Liver (tissue), 9 donors: Measurements from ENCODE around the gene SLC25A28. TPM values are rescaled to one million over a fixed set of nuclear protein-coding genes. Genes with fewer than 3 reads are reported as not detected.
A peak's percentile ranks its signal among the peaks of the same experiment; 100 is the strongest.

Experiments used
- DNase-seq: peaks from one replicate; pipeline ENCODE4 v3.0.0-alpha.2; 2017; ENCODE audit warnings: low spot score
- H3K27ac ChIP-seq, 2 donors: one replicate each; pipeline ENCODE4 v1.7.0; 2013; ENCODE audit warnings: inconsistent platforms in 2 of 2, low read length in 2 of 2, control low read depth in 1 of 2, low read depth in 1 of 2, mild to moderate bottlenecking in 1 of 2
- H3K27me3 ChIP-seq, 4 donors: one replicate each; pipeline versions ENCODE4 v1.6.1 to v1.7.0; 2013; ENCODE audit warnings: low read length in 3 of 4, inconsistent platforms in 1 of 4, mild to moderate bottlenecking in 1 of 4, moderate library complexity in 1 of 4; ENCODE audit not compliant: control insufficient read depth in 4 of 4, insufficient read depth in 4 of 4
- H3K36me3 ChIP-seq, 4 donors: one replicate each; pipeline versions ENCODE4 v1.6.1 to v1.7.0; 2013; ENCODE audit warnings: low read length in 3 of 4, mild to moderate bottlenecking in 3 of 4, low read depth in 1 of 4, moderate library complexity in 1 of 4; ENCODE audit not compliant: control insufficient read depth in 4 of 4, insufficient read depth in 3 of 4
- H3K4me1 ChIP-seq, 4 donors: one replicate each; pipeline versions ENCODE4 v1.6.1 to v1.7.0; 2013; ENCODE audit warnings: low read length in 3 of 4, mild to moderate bottlenecking in 3 of 4, moderate library complexity in 1 of 4; ENCODE audit not compliant: control insufficient read depth in 4 of 4, insufficient read depth in 4 of 4
- H3K4me3 ChIP-seq, 3 donors: one replicate each; pipeline versions ENCODE4 v1.6.1 to v1.7.0; 2013; ENCODE audit warnings: low read length in 3 of 3, control low read depth in 1 of 3, low read depth in 1 of 3, mild to moderate bottlenecking in 1 of 3
- H3K9ac ChIP-seq, 2 donors: one replicate each; pipeline ENCODE4 v1.7.0; 2013; ENCODE audit warnings: low read length in 2 of 2, mild to moderate bottlenecking in 2 of 2, moderate library complexity in 2 of 2, control low read depth in 1 of 2, low read depth in 1 of 2
- H3K9me3 ChIP-seq, 4 donors: one replicate each; pipeline versions ENCODE4 v1.6.1 to v1.7.0; 2013; ENCODE audit warnings: low read length in 3 of 4; ENCODE audit not compliant: control insufficient read depth in 4 of 4
- ATF3 ChIP-seq: IDR thresholded peaks from 2 replicates; pipeline ENCODE4 v1.6.1; 2016; ENCODE audit warnings: antibody characterized with exemption
- EGR1 ChIP-seq, 2 donors: IDR thresholded peaks; 2 replicates each; pipeline ENCODE4 v1.6.1; 2016 to 2018; ENCODE audit warnings: antibody characterized with exemption in 2 of 2, low read depth in 2 of 2
- FOXA1 ChIP-seq: IDR thresholded peaks from 2 replicates; pipeline ENCODE4 v1.6.1; 2016; ENCODE audit warnings: antibody characterized with exemption
- FOXA2 ChIP-seq: IDR thresholded peaks from 2 replicates; pipeline ENCODE4 v1.6.1; 2016; ENCODE audit warnings: antibody characterized with exemption
- GABPA ChIP-seq, 2 donors: IDR thresholded peaks in 1 of 2; conservative IDR thresholded peaks in 1 of 2; 2 replicates each; pipeline ENCODE4 v1.6.1; 2016; ENCODE audit warnings: antibody characterized with exemption in 2 of 2, mild to moderate bottlenecking in 1 of 2, moderate library complexity in 1 of 2
- HNF4A ChIP-seq, 2 donors: conservative IDR thresholded peaks; 2 replicates each; pipeline ENCODE4 v1.6.1; 2016; ENCODE audit warnings: antibody characterized with exemption in 2 of 2, mild to moderate bottlenecking in 2 of 2
- JUND ChIP-seq, 2 donors: IDR thresholded peaks; 2 replicates each; pipeline ENCODE4 v1.6.1; 2016; ENCODE audit warnings: antibody characterized with exemption in 2 of 2
- NR2F2 ChIP-seq: IDR thresholded peaks from 2 replicates; pipeline ENCODE4 v1.6.1; 2016; ENCODE audit warnings: antibody characterized with exemption
- RAD21 ChIP-seq, 2 donors: IDR thresholded peaks; 2 replicates each; pipeline ENCODE4 v1.6.1; 2016; ENCODE audit warnings: antibody characterized with exemption in 2 of 2, mild to moderate bottlenecking in 2 of 2
- RXRA ChIP-seq, 2 donors: IDR thresholded peaks; 2 replicates each; pipeline ENCODE4 v1.6.1; 2017 to 2018; ENCODE audit warnings: antibody characterized with exemption in 2 of 2, mild to moderate bottlenecking in 1 of 2
- SP1 ChIP-seq: IDR thresholded peaks from 2 replicates; pipeline ENCODE4 v1.6.1; 2018; ENCODE audit warnings: antibody characterized with exemption, mild to moderate bottlenecking
- TAF1 ChIP-seq: conservative IDR thresholded peaks from 2 replicates; pipeline ENCODE4 v1.6.1; 2016; ENCODE audit warnings: antibody characterized with exemption, mild to moderate bottlenecking
- YY1 ChIP-seq: IDR thresholded peaks from 2 replicates; pipeline ENCODE4 v1.6.1; 2016; ENCODE audit warnings: antibody characterized with exemption, mild to moderate bottlenecking
- ZBTB33 ChIP-seq: IDR thresholded peaks from 2 replicates; pipeline ENCODE4 v1.6.1; 2016; ENCODE audit warnings: antibody characterized with exemption
- WGBS: extraction: QIAGEN DNeasy Blood & Tissue Kit; methylation state at CpG from one replicate; pipeline ENCODE4 v1.1.7; 2013; 5-methylcytosine and 5-hydroxymethylcytosine counted together
- polyA plus RNA-seq, 2 donors: library from polyadenylated mRNA; stranded (reverse) in 1 of 2; unstranded in 1 of 2; fragments of 200-250 nt in 1 of 2; fragments of >200 nt in 1 of 2; fragmentation: Nextera tagmentation in 1 of 2; extraction: Ambion mirVana in 1 of 2; gene quantifications; one replicate each; pipeline versions ENCODE4 v1.2.1 to v1.2.3, GENCODE V29; 2013 to 2015
- total RNA-seq, 2 donors: library from RNA; depleted of rRNA; stranded (reverse); fragments of >200 nt; gene quantifications; one replicate each; pipeline ENCODE4 v1.2.3, GENCODE V29; 2014
- TF ChIP-seq, protein P1 (sequence below): IDR thresholded peaks from 2 replicates; pipeline ENCODE4 v1.6.1; 2016; ENCODE audit warnings: antibody characterized with exemption, mild to moderate bottlenecking
- TF ChIP-seq, protein P2 (sequence below): IDR thresholded peaks from 2 replicates; pipeline ENCODE4 v1.6.1; 2016; ENCODE audit warnings: antibody characterized with exemption
- donor health status: healthy.
- donor health status: healthy.
- donor health status: healthy.
- donor health status: healthy.
- donor health status: healthy.

Gene SLC25A28
- total RNA-seq (10 to 100 TPM; 15.3 to 18.2 TPM), polyA plus RNA-seq (10 to 100 TPM; 11.8 to 28.6 TPM)

- DNase-seq = peak; percentile 95
- under 1% methylated on average over 75 of the region's 75 CpGs for WGBS
- Histone ChIP-seq H3K36me3 (no peaks in the 10 kb centered on the region), H3K9me3 (no peaks in the 10 kb centered on the region), H3K27me3 (no peaks in the 10 kb centered on the region), H3K4me1 (peaks cover 4 to 31% (median 16%) of the 10 kb centered on the region in 4 donors), H3K9ac (peak within 1 kb of the TSS; percentile 92 to 99), H3K4me3 (peak within 1 kb of the TSS; percentile 89 to 97 (median 93)), H3K27ac (peak within 1 kb of the TSS; percentile 95 to 99)
- TF ChIP-seq RXRA (IDR thresholded peaks at IDR 0.05) = peak; percentile 67 to 71
- no peak for TF ChIP-seq EGR1 (IDR thresholded peaks at IDR 0.05; ENCODE audit: low read depth in 2 of 2)
- TF ChIP-seq YY1 = no peak
- TF ChIP-seq, protein P1, sequence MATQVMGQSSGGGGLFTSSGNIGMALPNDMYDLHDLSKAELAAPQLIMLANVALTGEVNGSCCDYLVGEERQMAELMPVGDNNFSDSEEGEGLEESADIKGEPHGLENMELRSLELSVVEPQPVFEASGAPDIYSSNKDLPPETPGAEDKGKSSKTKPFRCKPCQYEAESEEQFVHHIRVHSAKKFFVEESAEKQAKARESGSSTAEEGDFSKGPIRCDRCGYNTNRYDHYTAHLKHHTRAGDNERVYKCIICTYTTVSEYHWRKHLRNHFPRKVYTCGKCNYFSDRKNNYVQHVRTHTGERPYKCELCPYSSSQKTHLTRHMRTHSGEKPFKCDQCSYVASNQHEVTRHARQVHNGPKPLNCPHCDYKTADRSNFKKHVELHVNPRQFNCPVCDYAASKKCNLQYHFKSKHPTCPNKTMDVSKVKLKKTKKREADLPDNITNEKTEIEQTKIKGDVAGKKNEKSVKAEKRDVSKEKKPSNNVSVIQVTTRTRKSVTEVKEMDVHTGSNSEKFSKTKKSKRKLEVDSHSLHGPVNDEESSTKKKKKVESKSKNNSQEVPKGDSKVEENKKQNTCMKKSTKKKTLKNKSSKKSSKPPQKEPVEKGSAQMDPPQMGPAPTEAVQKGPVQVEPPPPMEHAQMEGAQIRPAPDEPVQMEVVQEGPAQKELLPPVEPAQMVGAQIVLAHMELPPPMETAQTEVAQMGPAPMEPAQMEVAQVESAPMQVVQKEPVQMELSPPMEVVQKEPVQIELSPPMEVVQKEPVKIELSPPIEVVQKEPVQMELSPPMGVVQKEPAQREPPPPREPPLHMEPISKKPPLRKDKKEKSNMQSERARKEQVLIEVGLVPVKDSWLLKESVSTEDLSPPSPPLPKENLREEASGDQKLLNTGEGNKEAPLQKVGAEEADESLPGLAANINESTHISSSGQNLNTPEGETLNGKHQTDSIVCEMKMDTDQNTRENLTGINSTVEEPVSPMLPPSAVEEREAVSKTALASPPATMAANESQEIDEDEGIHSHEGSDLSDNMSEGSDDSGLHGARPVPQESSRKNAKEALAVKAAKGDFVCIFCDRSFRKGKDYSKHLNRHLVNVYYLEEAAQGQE = no peak
- peak; percentile 18 for TF ChIP-seq TAF1
- TF ChIP-seq ZBTB33 = no peak
- TF ChIP-seq HNF4A (conservative IDR thresholded peaks at IDR 0.05) = peak in 1 of 2 donors; percentile 69
- TF ChIP-seq GABPA (IDR thresholded peaks at IDR 0.05 in 1 of 2, conservative IDR thresholded peaks at IDR 0.05 in 1 of 2) = peak in 1 of 2 donors; percentile 23
- peak in 1 of 2 donors; percentile 8 for TF ChIP-seq RAD21 (IDR thresholded peaks at IDR 0.05)
- no peak for TF ChIP-seq JUND (IDR thresholded peaks at IDR 0.05)
- no peak for TF ChIP-seq FOXA2
- TF ChIP-seq, protein P2, sequence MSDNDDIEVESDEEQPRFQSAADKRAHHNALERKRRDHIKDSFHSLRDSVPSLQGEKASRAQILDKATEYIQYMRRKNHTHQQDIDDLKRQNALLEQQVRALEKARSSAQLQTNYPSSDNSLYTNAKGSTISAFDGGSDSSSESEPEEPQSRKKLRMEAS = peak; percentile 79
- TF ChIP-seq NR2F2 = peak; percentile 80
- TF ChIP-seq SP1 = peak; percentile 95
Observed at GRCh38 chr10:99619851-99620710, at the start of gene SLC25A28. TSS of gene SLC25A28 (minus strand) at chr10:99620439. CDS start at chr10:99620335, 104 bp downstream.

- Histone ChIP-seq H3K27me3 (no peaks in the 10 kb centered on the region), H3K9ac (no peak overlapping the region), H3K9me3 (no peaks in the 10 kb centered on the region), H3K27ac (no peak overlapping the region), H3K36me3 (peaks cover 2 to 20% (median 5%) of the 10 kb centered on the region in 4 donors), H3K4me3 (no peak overlapping the region), H3K4me1 (peaks cover 0 to 1% (median 0%) of the 10 kb centered on the region in 4 donors)
- WGBS = 89% methylated on average over 4 of the region's 4 CpGs
- DNase-seq = no peak
- TF ChIP-seq NR2F2 (no peak), ZBTB33 (no peak), SP1 (no peak), EGR1 (IDR thresholded peaks at IDR 0.05; ENCODE audit: low read depth in 2 of 2) (no peak), FOXA1 (no peak), ATF3 (no peak), HNF4A (conservative IDR thresholded peaks at IDR 0.05) (no peak), FOXA2 (no peak), GABPA (IDR thresholded peaks at IDR 0.05 in 1 of 2, conservative IDR thresholded peaks at IDR 0.05 in 1 of 2) (no peak), RXRA (IDR thresholded peaks at IDR 0.05) (no peak)
- TF ChIP-seq, protein P1 = no peak
Observed at GRCh38 chr10:99667108-99667751, 47.0 kb upstream of the SLC25A28 start.
